PC-9 (cell line): ENCODE data around the gene FAM20C. TPM values are rescaled to one million over a fixed set of nuclear protein-coding genes. Genes with fewer than 3 reads are reported as not detected.

Experiments
- BruUV-seq: library from RNA; stranded (reverse); fragments of 400-500 nt; replicated peaks from 2 replicates; lab custom pipeline; 2021; lab: Mats Ljungman, UMichigan
- CTCF ChIA-PET: fragments of 300-600 bp; sonication (Branson Sonifier 250); formaldehyde crosslinking; loops from one replicate; lab custom pipeline; 2022; ENCODE audit warnings: antibody characterized with exemption; lab: Charles Lee
- POLR2A ChIA-PET: fragments of 300-600 bp; sonication (Branson Sonifier 250); formaldehyde crosslinking; loops from one replicate; lab custom pipeline; 2022; ENCODE audit warnings: antibody characterized with exemption; ENCODE audit not compliant: unreplicated experiment; lab: Charles Lee
- DNase-seq, 2 experiments: peaks; one replicate each; pipeline versions ENCODE4 v3.0.0 to v3.0.0-alpha.2; 2015 to 2022; ENCODE audit warnings: mixed read lengths in 1 of 2
- H2AFZ ChIP-seq: fragments of 200-600 bp; sonication (generic); 2 replicates; pipeline ENCODE4 v1.8.1; 2017; ENCODE audit warnings: antibody characterized with exemption
- H3F3A ChIP-seq: fragments of 200-600 bp; sonication (generic); 2 replicates; pipeline ENCODE4 v1.8.1; 2017; ENCODE audit warnings: antibody characterized with exemption, mild to moderate bottlenecking, low read depth; ENCODE audit not compliant: insufficient read depth
- H3K27ac ChIP-seq: fragments of 200-600 bp; sonication (generic); 2 replicates; pipeline ENCODE4 v1.6.1; 2016; ENCODE audit warnings: mixed run types
- H3K27me3 ChIP-seq: fragments of 200-600 bp; sonication (generic); 2 replicates; pipeline ENCODE4 v1.6.1; 2016; ENCODE audit warnings: low read depth, mixed run types; ENCODE audit not compliant: insufficient read depth
- H3K36me3 ChIP-seq: fragments of 200-600 bp; sonication (generic); 2 replicates; pipeline ENCODE4 v1.6.1; 2016; ENCODE audit warnings: low read depth, mixed run types
- H3K4me1 ChIP-seq: fragments of 200-600 bp; sonication (generic); replicated peaks from 2 replicates; pipeline ENCODE4 v1.6.1; 2016; ENCODE audit warnings: mixed run types; ENCODE audit not compliant: insufficient read depth
- H3K4me2 ChIP-seq: fragments of 200-600 bp; sonication (generic); 2 replicates; pipeline ENCODE4 v1.6.1; 2017; ENCODE audit warnings: mixed run types
- H3K4me3 ChIP-seq: fragments of 200-600 bp; sonication (generic); 2 replicates; pipeline ENCODE4 v1.6.1; 2016; ENCODE audit warnings: mixed run types
- H3K79me2 ChIP-seq: fragments of 200-600 bp; sonication (generic); 2 replicates; pipeline ENCODE4 v1.6.1; 2017; ENCODE audit warnings: low read depth, mixed run types
- H3K9me2 ChIP-seq: fragments of 200-600 bp; sonication (generic); 2 replicates; pipeline ENCODE4 v1.8.1; 2017; ENCODE audit warnings: mild to moderate bottlenecking; ENCODE audit not compliant: insufficient read depth
- H3K9me3 ChIP-seq: fragments of 200-600 bp; sonication (generic); 2 replicates; pipeline ENCODE4 v1.8.1; 2016; ENCODE audit warnings: low read depth; ENCODE audit not compliant: insufficient read depth
- H4K20me1 ChIP-seq: fragments of 200-600 bp; sonication (generic); 2 replicates; pipeline ENCODE4 v1.8.1; 2017; ENCODE audit not compliant: insufficient read depth
- CTCF ChIP-seq: fragments of 200-600 bp; sonication (generic); conservative IDR thresholded peaks from 2 replicates; pipeline ENCODE4 v1.6.1; 2017; ENCODE audit warnings: mixed run types, antibody characterized with exemption, mild to moderate bottlenecking, moderate library complexity
- EZH2 ChIP-seq: fragments of 200-600 bp; sonication (generic); IDR thresholded peaks from 2 replicates; pipeline ENCODE4 v1.8.0; 2017; ENCODE audit warnings: antibody characterized with exemption, low read depth
- intact Hi-C: fragments of 100-400 bp; cut with micrococcal nuclease; formaldehyde crosslinking; loops from one replicate; pipeline ENCODE4 v1.10.0; 2022; ENCODE audit not compliant: unreplicated experiment
- total RNA-seq: library from RNA; stranded (reverse); gene quantifications from 2 replicates; pipeline ENCODE4 v1.2.3, GENCODE V29; 2021

FAM20C gene
- total RNA-seq, 1 experiment from 2014 or later, result 31.0 TPM

GRCh38 chr7:171364-171904 lies 20.9 kb upstream of the FAM20C start:
- Histone ChIP-seq H3K79me2 (no peaks in the 10 kb centered on the region), H3K27me3 (peaks cover 56% of the 10 kb centered on the region), H3K9me3 (no peaks in the 10 kb centered on the region), H3K36me3 (no peaks in the 10 kb centered on the region), H4K20me1 (no peaks in the 10 kb centered on the region), H3F3A (no peaks in the 10 kb centered on the region), H3K4me3 (no peak overlapping the region), H3K9me2 (no peaks in the 10 kb centered on the region), H3K4me2 (peak overlapping the region; percentile 30; the same call in 1 of the 2 replicates), H3K27ac (no peak overlapping the region), H3K4me1 (no peaks in the 10 kb centered on the region), H2AFZ (no peak overlapping the region)
- no peak for DNase-seq
- no TSS peak for BruUV-seq
- intact Hi-C loops, result no loop called here
- TF ChIP-seq EZH2 (no peak), CTCF (no peak; the same call in 1 of the 2 replicates)
- POLR2A ChIA-PET, result interaction anchor here (0.6 kb wide), 2 partner anchors 62 to 353 kb away, joined by 3 to 6 read pairs; no protein-coding TSS in a partner anchor
- CTCF ChIA-PET, result no interaction called here

- intact Hi-C loops, result no loop called here
- no peaks in the 10 kb centered on the region for H3F3A ChIP-seq
- H3K27ac ChIP-seq, result no peak overlapping the region
- POLR2A ChIA-PET, result interaction anchor here (0.6 kb wide), 2 partner anchors 61 to 352 kb away, joined by 3 to 6 read pairs; no protein-coding TSS in a partner anchor
- no TSS peak for BruUV-seq
- H3K9me3 ChIP-seq, result no peaks in the 10 kb centered on the region
- TF ChIP-seq CTCF, result no peak
- TF ChIP-seq EZH2, result no peak
- H3K4me2 ChIP-seq, result no peak overlapping the region
- CTCF ChIA-PET, result no interaction called here
- peaks cover 58% of the 10 kb centered on the region for H3K27me3 ChIP-seq
- no peak for DNase-seq
- H3K36me3 ChIP-seq, result no peaks in the 10 kb centered on the region
- H3K9me2 ChIP-seq, result no peaks in the 10 kb centered on the region
- no peaks in the 10 kb centered on the region for H4K20me1 ChIP-seq
- H2AFZ ChIP-seq, result no peak overlapping the region
- H3K4me3 ChIP-seq, result no peak overlapping the region
- H3K79me2 ChIP-seq, result no peaks in the 10 kb centered on the region
- no peaks in the 10 kb centered on the region for H3K4me1 ChIP-seq
Observed at GRCh38 chr7:171912-172515, 20.4 kb upstream of the FAM20C start.

- Histone ChIP-seq H3K4me1 (no peaks in the 10 kb centered on the region), H2AFZ (no peak overlapping the region), H3K79me2 (no peaks in the 10 kb centered on the region), H3K27me3 (peaks cover 57% of the 10 kb centered on the region), H3K9me3 (no peaks in the 10 kb centered on the region), H3K4me3 (no peak overlapping the region), H3K27ac (no peak overlapping the region), H3K4me2 (no peak overlapping the region), H3K9me2 (no peaks in the 10 kb centered on the region), H3F3A (no peaks in the 10 kb centered on the region), H3K36me3 (no peaks in the 10 kb centered on the region), H4K20me1 (no peaks in the 10 kb centered on the region)
- intact Hi-C loops, result no loop called here
- DNase-seq, result no peak
- no TSS peak for BruUV-seq
- CTCF ChIA-PET, result no interaction called here
- POLR2A ChIA-PET, result no interaction called here
- no peak for TF ChIP-seq CTCF
Observed at GRCh38 chr7:173209-173918, 19.0 kb upstream of the FAM20C start.
